Fibroblast of skin of abdomen (primary cell): ENCODE data around the gene RFT1.
A peak's percentile ranks its signal among the peaks of the same experiment; 100 is the strongest.

Source experiments
- DNase-seq: peaks from one replicate; pipeline ENCODE4 v3.0.0-alpha.2; 2013

Gene RFT1

DNA sequence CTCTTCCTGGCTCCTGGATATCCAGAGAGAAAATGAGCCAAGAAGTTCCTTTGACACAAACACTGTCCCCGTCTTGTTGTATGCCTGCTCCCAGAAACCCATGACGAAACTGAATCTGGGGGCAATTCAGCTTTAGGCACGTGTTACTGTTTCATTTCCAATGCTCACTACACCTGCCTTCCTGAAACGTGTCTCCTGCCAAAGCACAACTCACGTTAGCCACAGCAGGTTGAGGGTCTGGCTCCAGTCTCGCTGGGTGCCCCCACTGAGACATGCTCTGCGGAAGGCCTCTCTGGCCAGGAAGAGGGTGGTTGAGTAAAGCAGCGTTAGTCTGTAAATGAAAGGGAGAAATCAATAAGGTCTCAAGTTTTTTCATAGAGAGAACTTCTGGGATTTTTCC, 6.7 kb downstream of the RFT1 start:
- no peak for DNase-seq

GRCh38 chr3:53122933-53123305, 7.3 kb downstream of the RFT1 start:
- DNase-seq, result no peak

DNA sequence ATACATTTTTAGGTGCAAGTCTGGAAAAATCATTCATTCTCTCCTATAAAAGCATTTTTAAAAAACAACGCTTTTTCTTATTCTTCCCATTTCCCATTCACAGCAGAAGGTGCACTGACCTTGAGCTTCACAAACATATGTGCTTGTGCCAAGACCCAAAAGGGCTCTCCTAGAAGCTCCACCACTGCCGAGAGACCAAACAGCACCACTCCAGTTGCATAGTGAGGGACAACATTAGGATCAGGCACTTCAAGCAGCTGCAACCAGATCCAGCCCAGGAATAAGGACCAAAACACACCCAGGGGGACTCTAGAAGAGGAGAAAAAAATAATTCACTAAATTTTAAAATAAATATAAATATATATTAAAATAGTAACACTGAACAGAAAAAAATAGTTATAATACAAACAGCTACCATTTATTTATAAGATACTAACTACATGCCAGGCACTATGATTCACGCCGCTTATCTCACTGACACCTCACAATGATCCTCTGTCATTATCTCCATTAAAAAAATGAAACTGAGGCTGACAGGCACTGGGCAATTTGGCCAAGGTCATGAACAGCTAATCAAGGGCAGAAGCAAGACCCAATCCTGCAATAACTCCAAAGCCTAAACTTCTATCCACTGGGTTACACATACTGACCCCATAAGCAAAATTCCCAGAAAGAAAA, 7.8 kb downstream of the RFT1 start:
- no peak for DNase-seq

DNA sequence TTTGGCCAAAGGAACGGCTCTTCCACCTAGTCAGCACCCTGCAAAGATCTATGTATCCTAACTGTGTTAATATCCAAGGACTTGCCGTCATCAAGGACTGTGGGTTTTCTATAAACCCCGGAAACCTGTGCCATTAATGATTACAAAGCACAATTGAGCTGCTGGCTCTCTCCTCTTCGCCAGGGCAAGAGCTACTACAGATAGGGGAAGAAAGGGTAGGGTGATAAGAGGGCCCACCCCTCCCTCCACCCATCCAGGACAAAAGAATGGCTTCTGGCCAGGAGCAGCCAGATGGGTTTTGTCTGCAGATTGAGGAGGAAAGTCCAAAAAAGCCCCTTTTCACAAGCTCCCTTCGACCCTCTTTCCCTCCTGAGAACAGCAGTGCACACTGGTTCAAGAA, 9.9 kb downstream of the RFT1 start:
- no peak for DNase-seq

GRCh38 chr3:53116956-53117355, 13.3 kb downstream of the RFT1 start:
- DNase-seq, result no peak

DNA sequence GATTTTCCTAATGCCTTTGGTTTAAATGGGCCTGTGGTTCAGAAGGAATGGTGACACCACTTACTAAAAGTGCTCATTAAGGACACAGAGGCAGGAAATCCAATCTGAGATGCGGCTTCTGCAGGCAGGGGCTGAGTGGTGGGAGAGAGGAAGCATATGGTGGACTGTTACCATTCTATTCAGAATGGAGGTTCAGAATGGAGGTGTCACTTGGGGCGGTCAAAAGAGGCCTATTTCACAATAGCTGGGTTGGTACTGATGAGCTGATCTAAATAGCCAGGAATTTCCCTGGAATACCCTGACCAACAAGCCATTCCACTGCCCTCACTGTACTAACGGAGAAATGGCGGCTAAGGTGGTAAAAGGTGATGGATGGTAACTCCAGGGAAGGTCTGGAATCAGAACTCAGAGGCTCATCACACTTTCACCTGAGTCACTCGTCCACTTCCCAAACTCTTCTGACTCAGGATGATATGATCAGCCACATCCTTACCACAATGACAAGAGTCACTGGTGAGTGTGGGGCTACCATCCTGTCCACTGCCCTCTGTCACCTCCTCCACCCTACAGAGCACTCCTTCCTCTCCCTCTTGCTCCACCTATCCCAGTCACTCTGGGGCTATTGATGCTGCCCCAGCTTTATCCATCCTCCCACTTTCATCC, 15.7 kb downstream of the RFT1 start:
- peak; percentile 7 for DNase-seq

GRCh38 chr3:53114011-53114400, 16.2 kb downstream of the RFT1 start:
- peak; percentile 71 for DNase-seq

DNA sequence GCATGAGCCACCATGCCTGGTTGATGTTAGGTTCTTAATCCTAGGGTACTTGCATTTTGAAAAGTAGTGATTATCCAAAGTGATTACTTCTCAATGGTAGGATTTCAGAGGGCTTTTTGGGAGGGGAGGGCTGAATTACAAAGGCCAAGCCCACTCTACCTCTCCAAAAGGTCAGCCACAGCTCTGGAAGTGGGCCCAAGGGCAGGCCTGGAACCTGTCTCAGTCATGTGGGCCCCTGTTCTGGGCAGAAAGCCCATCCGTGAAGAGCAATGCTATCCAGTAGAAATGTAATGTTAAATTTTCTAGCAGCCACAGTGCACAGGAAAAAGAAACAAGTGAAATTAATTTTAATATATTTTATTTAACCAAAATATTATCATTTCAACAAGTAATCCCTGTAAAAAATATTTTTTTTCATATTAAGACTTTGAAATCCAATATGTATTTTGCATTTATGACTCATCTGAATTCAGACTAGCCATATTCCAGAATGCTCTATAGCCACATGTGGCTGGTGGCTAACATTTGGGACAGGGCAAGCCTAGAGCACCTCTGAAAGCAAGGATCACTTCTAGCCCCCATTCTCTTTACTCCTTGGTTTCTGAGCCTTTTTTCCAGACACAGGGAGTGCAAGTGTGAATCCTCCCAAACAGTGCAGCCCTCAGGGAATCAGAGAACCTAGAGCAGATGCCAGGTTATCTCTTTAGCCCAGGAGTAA, 16.8 kb downstream of the RFT1 start:
- no peak for DNase-seq

GRCh38 chr3:53111822-53112221, 18.4 kb downstream of the RFT1 start:
- no peak for DNase-seq

DNA sequence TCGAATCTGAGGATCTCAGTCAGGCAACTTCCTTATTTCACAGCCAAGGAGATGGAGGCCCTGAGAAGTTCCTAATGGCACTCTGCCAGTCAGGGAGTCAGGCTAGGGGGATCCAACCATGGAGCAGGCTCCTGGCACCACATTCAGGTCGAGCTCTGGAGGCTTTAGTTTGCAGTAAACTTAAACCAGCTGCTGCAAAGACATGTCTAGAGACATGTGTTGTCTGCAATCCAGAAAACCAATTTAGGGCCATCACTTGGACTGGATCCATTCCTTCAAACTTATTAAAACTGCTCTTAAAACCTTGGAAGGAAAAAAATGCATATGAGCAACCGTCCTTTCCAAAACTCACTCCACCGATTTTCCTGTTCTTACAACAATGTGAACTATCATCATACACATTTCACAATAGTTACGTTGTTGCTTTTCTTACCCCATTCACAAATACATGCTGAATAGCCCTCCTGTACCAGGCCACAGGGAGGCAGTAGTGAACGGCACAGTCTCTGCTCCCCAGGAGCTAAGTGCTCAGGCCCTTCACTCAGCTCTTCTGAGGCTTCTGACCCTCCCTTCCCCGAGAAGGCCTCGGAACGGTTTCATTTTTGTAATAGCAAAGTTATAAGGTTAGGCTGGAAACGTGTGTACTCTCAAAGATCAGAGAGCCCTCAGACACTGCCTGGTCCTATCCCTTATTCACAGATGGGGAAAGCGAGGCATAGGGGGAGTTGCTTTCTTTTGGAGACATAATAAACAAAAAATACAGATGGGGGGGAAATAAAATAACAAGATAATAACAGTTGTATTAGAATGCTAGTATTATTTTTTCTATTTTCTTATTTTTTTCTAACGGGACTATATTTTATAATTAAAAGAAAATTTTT, 20.1 kb downstream of the RFT1 start:
- peak; percentile 68 for DNase-seq

DNA sequence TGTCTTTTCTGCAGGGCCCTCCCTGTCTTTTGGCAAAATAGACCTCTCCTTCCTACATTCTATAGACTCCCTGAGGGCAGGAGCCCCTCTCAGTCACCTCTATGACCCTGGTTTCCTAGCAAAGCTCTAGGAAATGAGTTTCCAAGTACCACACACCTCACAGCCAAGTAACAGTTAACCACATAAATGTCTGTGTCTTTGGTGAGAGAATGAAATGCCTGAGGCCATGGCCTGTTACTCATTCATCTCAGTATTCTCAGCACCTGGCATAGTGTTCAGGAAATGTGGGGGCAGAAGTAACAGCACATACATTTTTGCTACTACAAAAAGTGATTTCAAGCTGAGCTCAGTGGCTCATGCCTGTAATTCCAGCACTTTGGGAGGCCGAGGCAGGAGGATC, 21.0 kb downstream of the RFT1 start:
- peak; percentile 58 for DNase-seq

- DNase-seq, result no peak
Measured at GRCh38 chr3:53104762-53105161, 25.5 kb downstream of the RFT1 start.

GRCh38 chr3:53103397-53104296, 26.6 kb downstream of the RFT1 start:
- no peak for DNase-seq

DNA sequence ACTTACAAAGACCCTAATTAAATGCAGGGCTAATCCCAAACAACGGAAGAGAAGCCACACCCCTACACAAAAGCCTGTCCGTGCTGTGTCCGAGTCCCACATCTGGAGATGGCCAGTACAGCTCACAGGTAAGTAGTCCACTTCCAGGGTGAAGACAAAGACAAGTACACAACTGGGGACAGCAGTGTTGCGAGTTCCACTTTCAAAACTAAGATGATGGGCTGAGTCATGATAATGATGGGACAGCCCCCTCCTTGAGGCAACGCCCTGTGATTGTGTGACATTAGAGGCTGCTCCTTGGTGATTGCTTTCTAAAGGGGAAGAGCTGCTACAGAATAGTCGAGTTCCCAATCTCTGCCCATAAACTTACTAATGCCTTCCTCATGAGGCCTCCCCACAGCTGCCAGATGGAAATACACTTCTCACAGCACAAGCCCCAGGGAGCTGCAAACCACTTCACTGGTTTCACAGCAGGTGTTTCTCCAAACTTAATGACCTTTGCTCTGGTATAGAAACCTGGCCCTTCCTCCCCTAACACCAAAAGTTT, 27.6 kb downstream of the RFT1 start:
- DNase-seq, result no peak

GRCh38 chr3:53101956-53102355, 28.3 kb downstream of the RFT1 start:
- no peak for DNase-seq

DNA sequence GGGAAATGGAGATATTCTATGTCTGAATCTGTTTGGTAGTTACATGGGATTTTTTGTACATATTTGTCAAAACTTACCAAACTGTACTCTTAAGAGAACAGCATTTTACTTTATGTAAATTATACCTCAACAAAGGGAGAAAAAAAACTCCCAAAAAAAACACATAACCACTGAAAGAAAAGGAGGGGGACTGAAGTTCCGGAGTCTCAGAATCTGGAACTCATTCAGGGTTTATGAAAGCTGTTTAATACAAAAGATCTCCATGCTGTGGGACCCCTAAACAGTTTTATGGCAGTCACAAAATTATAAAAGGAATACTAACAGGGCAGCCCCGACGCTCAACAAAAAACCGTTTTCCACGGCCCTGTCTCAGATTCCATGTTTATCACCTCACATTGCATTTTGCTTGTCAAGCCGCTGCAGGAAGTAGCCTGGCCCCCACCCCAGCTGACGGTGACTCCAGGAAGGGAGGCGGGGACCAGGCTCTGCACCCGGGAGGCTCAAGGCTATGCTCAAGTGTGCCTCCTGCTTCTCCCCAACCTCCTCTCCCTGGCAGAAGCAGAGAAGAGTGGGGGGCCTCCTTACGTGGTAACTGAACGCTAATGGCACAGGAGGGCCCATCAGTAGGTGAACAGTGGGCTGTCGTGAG, 29.3 kb downstream of the RFT1 start:
- no peak for DNase-seq

GRCh38 chr3:53097887-53098286, 32.3 kb downstream of the RFT1 start:
- DNase-seq, result no peak

- no peak for DNase-seq
Measured at GRCh38 chr3:53092942-53093341, 37.3 kb downstream of the RFT1 start.

GRCh38 chr3:53092216-53092615, 38.0 kb downstream of the RFT1 start:
- no peak for DNase-seq

- DNase-seq, result no peak
Measured at GRCh38 chr3:53091011-53091410, 39.2 kb downstream of the RFT1 start.

- no peak for DNase-seq
Measured at GRCh38 chr3:53089511-53089910, 40.7 kb downstream of the RFT1 start.
